Mammary epithelial cell (primary cell): ENCODE results near the gene DNAJC27.

ENCODE experiments used
- EZH2 ChIP-seq: IDR thresholded peaks from 2 replicates; pipeline ENCODE4 v1.6.1; 2012; ENCODE audit warnings: low read length, inconsistent platforms, borderline replicate concordance
- TF ChIP-seq, protein P1 (sequence below), 2 donors: IDR thresholded peaks in 1 of 2; conservative IDR thresholded peaks in 1 of 2; 2 replicates each; pipeline ENCODE4 v1.5.1; 2011 to 2012; ENCODE audit warnings: inconsistent platforms in 2 of 2, low read length in 2 of 2, mild to moderate bottlenecking in 2 of 2, control low read depth in 1 of 2, low read depth in 1 of 2; ENCODE audit not compliant: insufficient read depth in 1 of 2; ENCODE audit errors: extremely low read depth in 1 of 2

DNA sequence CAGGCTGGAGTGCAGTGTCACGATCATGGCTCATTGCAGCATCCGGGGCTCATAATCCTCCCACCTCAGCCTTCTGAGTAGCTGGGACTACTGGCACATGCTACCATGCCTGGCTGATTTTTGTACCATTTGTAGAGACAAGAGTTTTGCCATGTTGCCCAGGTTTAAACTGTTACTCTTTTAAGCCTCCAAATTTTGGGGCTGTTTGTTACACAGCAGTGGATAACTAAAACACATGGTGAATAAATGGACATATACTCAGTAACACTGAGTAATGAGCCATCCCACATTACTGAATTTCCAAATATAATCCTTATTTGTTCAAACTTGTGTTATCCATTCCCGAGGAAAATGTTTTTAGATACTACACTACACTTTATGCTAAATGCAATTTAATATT, 61.5 kb downstream of the DNAJC27 start:
- TF ChIP-seq, protein P1, sequence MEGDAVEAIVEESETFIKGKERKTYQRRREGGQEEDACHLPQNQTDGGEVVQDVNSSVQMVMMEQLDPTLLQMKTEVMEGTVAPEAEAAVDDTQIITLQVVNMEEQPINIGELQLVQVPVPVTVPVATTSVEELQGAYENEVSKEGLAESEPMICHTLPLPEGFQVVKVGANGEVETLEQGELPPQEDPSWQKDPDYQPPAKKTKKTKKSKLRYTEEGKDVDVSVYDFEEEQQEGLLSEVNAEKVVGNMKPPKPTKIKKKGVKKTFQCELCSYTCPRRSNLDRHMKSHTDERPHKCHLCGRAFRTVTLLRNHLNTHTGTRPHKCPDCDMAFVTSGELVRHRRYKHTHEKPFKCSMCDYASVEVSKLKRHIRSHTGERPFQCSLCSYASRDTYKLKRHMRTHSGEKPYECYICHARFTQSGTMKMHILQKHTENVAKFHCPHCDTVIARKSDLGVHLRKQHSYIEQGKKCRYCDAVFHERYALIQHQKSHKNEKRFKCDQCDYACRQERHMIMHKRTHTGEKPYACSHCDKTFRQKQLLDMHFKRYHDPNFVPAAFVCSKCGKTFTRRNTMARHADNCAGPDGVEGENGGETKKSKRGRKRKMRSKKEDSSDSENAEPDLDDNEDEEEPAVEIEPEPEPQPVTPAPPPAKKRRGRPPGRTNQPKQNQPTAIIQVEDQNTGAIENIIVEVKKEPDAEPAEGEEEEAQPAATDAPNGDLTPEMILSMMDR (conservative IDR thresholded peaks at IDR 0.05 in 1 of 2, IDR thresholded peaks at IDR 0.05 in 1 of 2; ENCODE audit: extremely low read depth in 1 of 2, insufficient read depth in 1 of 2, low read depth in 1 of 2, low read length in 2 of 2): no peak
- TF ChIP-seq EZH2: no peak
